Measurements from ENCODE around the gene ZNF791. TPM values are rescaled to one million over a fixed set of nuclear protein-coding genes. Genes with fewer than 3 reads are reported as not detected.

Gene ZNF791
- polyA plus RNA-seq, 2 donors = 5.1 to 8.1 TPM

- Histone ChIP-seq H3K9me3 (ENCODE audit: control insufficient read depth in 2 of 2, insufficient read depth in 1 of 2, low read depth in 1 of 2, low read length in 1 of 2) (no peaks in the 10 kb centered on the region), H3K36me3 (ENCODE audit: control insufficient read depth in 2 of 2, insufficient read depth in 2 of 2, low read length in 1 of 2) (peaks cover 0 to 25% of the 10 kb centered on the region in 2 donors), H3K27me3 (ENCODE audit: control insufficient read depth in 1 of 2, insufficient read depth in 2 of 2, low read length in 2 of 2) (no peaks in the 10 kb centered on the region), H3K4me3 (ENCODE audit: low read depth in 1 of 2, low read length in 2 of 2) (peak overlapping the region in 1 of 2 donors; percentile 2), H3K4me1 (ENCODE audit: control insufficient read depth in 2 of 2, insufficient read depth in 2 of 2, low read length in 1 of 2) (peaks cover 14 to 20% of the 10 kb centered on the region in 2 donors), H3K27ac (ENCODE audit: low read depth in 2 of 2, low read length in 1 of 2) (peak overlapping the region in 1 of 2 donors; percentile 22)
- WGBS, 2 donors = 86 to 87% methylated on average over 29 of the region's 29 CpGs
These were observed 53.9 kb downstream of the ZNF791 start for GRCh38 chr19:12664406-12665280.

- peaks cover 16 to 21% of the 10 kb centered on the region in 2 donors for H3K4me1 ChIP-seq (ENCODE audit: control insufficient read depth in 2 of 2, insufficient read depth in 2 of 2, low read length in 1 of 2)
- no peaks in the 10 kb centered on the region for H3K9me3 ChIP-seq (ENCODE audit: control insufficient read depth in 2 of 2, insufficient read depth in 1 of 2, low read depth in 1 of 2, low read length in 1 of 2)
- 76 to 77% methylated on average over 10 of the region's 10 CpGs for WGBS, 2 donors
- peaks cover 0 to 22% of the 10 kb centered on the region in 2 donors for H3K36me3 ChIP-seq (ENCODE audit: control insufficient read depth in 2 of 2, insufficient read depth in 2 of 2, low read length in 1 of 2)
- H3K27ac ChIP-seq (ENCODE audit: low read depth in 2 of 2, low read length in 1 of 2) = no peak overlapping the region
- H3K4me3 ChIP-seq (ENCODE audit: low read depth in 1 of 2, low read length in 2 of 2) = peak overlapping the region in 1 of 2 donors; percentile 92
- no peaks in the 10 kb centered on the region for H3K27me3 ChIP-seq (ENCODE audit: control insufficient read depth in 1 of 2, insufficient read depth in 2 of 2, low read length in 2 of 2)
These were observed 54.5 kb downstream of the ZNF791 start for GRCh38 chr19:12665281-12665573.

GRCh38 chr19:12665671-12666264, 55.0 kb downstream of the ZNF791 start:
- no peaks in the 10 kb centered on the region for H3K27me3 ChIP-seq (ENCODE audit: control insufficient read depth in 1 of 2, insufficient read depth in 2 of 2, low read length in 2 of 2)
- no peaks in the 10 kb centered on the region for H3K9me3 ChIP-seq (ENCODE audit: control insufficient read depth in 2 of 2, insufficient read depth in 1 of 2, low read depth in 1 of 2, low read length in 1 of 2)
- peak overlapping the region in 1 of 2 donors; percentile 74 for H3K27ac ChIP-seq (ENCODE audit: low read depth in 2 of 2, low read length in 1 of 2)
- WGBS, 2 donors = 33 to 37% methylated on average over 12 of the region's 12 CpGs
- H3K36me3 ChIP-seq (ENCODE audit: control insufficient read depth in 2 of 2, insufficient read depth in 2 of 2, low read length in 1 of 2) = peaks cover 0 to 22% of the 10 kb centered on the region in 2 donors
- H3K4me3 ChIP-seq (ENCODE audit: low read depth in 1 of 2, low read length in 2 of 2) = peak overlapping the region; percentile 88 to 92
- peaks cover 21 to 25% of the 10 kb centered on the region in 2 donors for H3K4me1 ChIP-seq (ENCODE audit: control insufficient read depth in 2 of 2, insufficient read depth in 2 of 2, low read length in 1 of 2)

- Histone ChIP-seq H3K4me3 (ENCODE audit: low read depth in 1 of 2, low read length in 2 of 2) (peak within 1 kb of the TSS; percentile 88 to 92), H3K27ac (ENCODE audit: low read depth in 2 of 2, low read length in 1 of 2) (peak within 1 kb of the TSS; percentile 67 to 74), H3K9me3 (ENCODE audit: control insufficient read depth in 2 of 2, insufficient read depth in 1 of 2, low read depth in 1 of 2, low read length in 1 of 2) (no peaks in the 10 kb centered on the region), H3K27me3 (ENCODE audit: control insufficient read depth in 1 of 2, insufficient read depth in 2 of 2, low read length in 2 of 2) (no peaks in the 10 kb centered on the region), H3K4me1 (ENCODE audit: control insufficient read depth in 2 of 2, insufficient read depth in 2 of 2, low read length in 1 of 2) (peaks cover 21 to 25% of the 10 kb centered on the region in 2 donors), H3K36me3 (ENCODE audit: control insufficient read depth in 2 of 2, insufficient read depth in 2 of 2, low read length in 1 of 2) (peaks cover 0 to 17% of the 10 kb centered on the region in 2 donors)
- WGBS, 2 donors = 1 to 2% methylated on average over 43 to 46 of the region's 46 CpGs
These were observed 55.7 kb downstream of the ZNF791 start, which contains the start of the genes MAN2B1 and WDR83 for GRCh38 chr19:12666265-12667048. Gene MAN2B1, minus strand, starts transcription at chr19:12666742. Its CDS starts 41 bp downstream, at chr19:12666701. Gene WDR83, plus strand, starts transcription at chr19:12666807. Its CDS starts 2,984 bp downstream, at chr19:12669791.

- WGBS, 2 donors = 74 to 85% methylated on average over 4 of the region's 4 CpGs
- Histone ChIP-seq H3K27ac (ENCODE audit: low read depth in 2 of 2, low read length in 1 of 2) (peak overlapping the region in 1 of 2 donors; percentile 36), H3K4me1 (ENCODE audit: control insufficient read depth in 2 of 2, insufficient read depth in 2 of 2, low read length in 1 of 2) (peaks cover 21 to 25% of the 10 kb centered on the region in 2 donors), H3K9me3 (ENCODE audit: control insufficient read depth in 2 of 2, insufficient read depth in 1 of 2, low read depth in 1 of 2, low read length in 1 of 2) (no peaks in the 10 kb centered on the region), H3K27me3 (ENCODE audit: control insufficient read depth in 1 of 2, insufficient read depth in 2 of 2, low read length in 2 of 2) (no peaks in the 10 kb centered on the region), H3K36me3 (ENCODE audit: control insufficient read depth in 2 of 2, insufficient read depth in 2 of 2, low read length in 1 of 2) (peaks cover 0 to 19% of the 10 kb centered on the region in 2 donors), H3K4me3 (ENCODE audit: low read depth in 1 of 2, low read length in 2 of 2) (no peak overlapping the region)
These were observed 57.1 kb downstream of the ZNF791 start for GRCh38 chr19:12667731-12668302.

GRCh38 chr19:12668346-12668745, 57.6 kb downstream of the ZNF791 start:
- WGBS, 2 donors = 62 to 67% methylated on average over 8 of the region's 8 CpGs
- peaks cover 21 to 25% of the 10 kb centered on the region in 2 donors for H3K4me1 ChIP-seq (ENCODE audit: control insufficient read depth in 2 of 2, insufficient read depth in 2 of 2, low read length in 1 of 2)
- peak overlapping the region in 1 of 2 donors; percentile 96 for H3K27ac ChIP-seq (ENCODE audit: low read depth in 2 of 2, low read length in 1 of 2)
- no peaks in the 10 kb centered on the region for H3K27me3 ChIP-seq (ENCODE audit: control insufficient read depth in 1 of 2, insufficient read depth in 2 of 2, low read length in 2 of 2)
- H3K4me3 ChIP-seq (ENCODE audit: low read depth in 1 of 2, low read length in 2 of 2) = peak overlapping the region; percentile 75 to 90
- H3K9me3 ChIP-seq (ENCODE audit: control insufficient read depth in 2 of 2, insufficient read depth in 1 of 2, low read depth in 1 of 2, low read length in 1 of 2) = no peaks in the 10 kb centered on the region
- H3K36me3 ChIP-seq (ENCODE audit: control insufficient read depth in 2 of 2, insufficient read depth in 2 of 2, low read length in 1 of 2) = peaks cover 0 to 19% of the 10 kb centered on the region in 2 donors

- Histone ChIP-seq H3K27me3 (ENCODE audit: control insufficient read depth in 1 of 2, insufficient read depth in 2 of 2, low read length in 2 of 2) (no peaks in the 10 kb centered on the region), H3K4me1 (ENCODE audit: control insufficient read depth in 2 of 2, insufficient read depth in 2 of 2, low read length in 1 of 2) (peaks cover 21 to 25% of the 10 kb centered on the region in 2 donors)
These were observed 58.2 kb downstream of the ZNF791 start for GRCh38 chr19:12668932-12669269.

GRCh38 chr19:12669270-12670158, 58.8 kb downstream of the ZNF791 start:
- peak overlapping the region; percentile 75 to 90 for H3K4me3 ChIP-seq (ENCODE audit: low read depth in 1 of 2, low read length in 2 of 2)
- H3K36me3 ChIP-seq (ENCODE audit: control insufficient read depth in 2 of 2, insufficient read depth in 2 of 2, low read length in 1 of 2) = peaks cover 6 to 20% of the 10 kb centered on the region in 2 donors
- peaks cover 21 to 25% of the 10 kb centered on the region in 2 donors for H3K4me1 ChIP-seq (ENCODE audit: control insufficient read depth in 2 of 2, insufficient read depth in 2 of 2, low read length in 1 of 2)
- H3K27me3 ChIP-seq (ENCODE audit: control insufficient read depth in 1 of 2, insufficient read depth in 2 of 2, low read length in 2 of 2) = no peaks in the 10 kb centered on the region
- H3K9me3 ChIP-seq (ENCODE audit: control insufficient read depth in 2 of 2, insufficient read depth in 1 of 2, low read depth in 1 of 2, low read length in 1 of 2) = no peaks in the 10 kb centered on the region
- WGBS, 2 donors = 0% methylated on average over 64 of the region's 64 CpGs
- peak overlapping the region; percentile 95 to 96 for H3K27ac ChIP-seq (ENCODE audit: low read depth in 2 of 2, low read length in 1 of 2)

More at GRCh38 chr19:12668932-12669269, 58.2 kb downstream of the ZNF791 start:
- Histone ChIP-seq H3K4me3 (ENCODE audit: low read depth in 1 of 2, low read length in 2 of 2) (peak overlapping the region; percentile 75 to 90), H3K36me3 (ENCODE audit: control insufficient read depth in 2 of 2, insufficient read depth in 2 of 2, low read length in 1 of 2) (peaks cover 0 to 17% of the 10 kb centered on the region in 2 donors), H3K9me3 (ENCODE audit: control insufficient read depth in 2 of 2, insufficient read depth in 1 of 2, low read depth in 1 of 2, low read length in 1 of 2) (no peaks in the 10 kb centered on the region), H3K27ac (ENCODE audit: low read depth in 2 of 2, low read length in 1 of 2) (peak overlapping the region; percentile 95 to 96)
- 0 to 1% methylated on average over 24 of the region's 24 CpGs for WGBS, 2 donors
